DMS 273 (cell line): ENCODE measurements around the gene PTCSC3.

Experiments used
- DNase-seq: peaks from one replicate; lab custom pipeline; 2025; ENCODE audit not compliant: unreplicated experiment; lab: John Stamatoyannopoulos, UW

Gene PTCSC3

DNA sequence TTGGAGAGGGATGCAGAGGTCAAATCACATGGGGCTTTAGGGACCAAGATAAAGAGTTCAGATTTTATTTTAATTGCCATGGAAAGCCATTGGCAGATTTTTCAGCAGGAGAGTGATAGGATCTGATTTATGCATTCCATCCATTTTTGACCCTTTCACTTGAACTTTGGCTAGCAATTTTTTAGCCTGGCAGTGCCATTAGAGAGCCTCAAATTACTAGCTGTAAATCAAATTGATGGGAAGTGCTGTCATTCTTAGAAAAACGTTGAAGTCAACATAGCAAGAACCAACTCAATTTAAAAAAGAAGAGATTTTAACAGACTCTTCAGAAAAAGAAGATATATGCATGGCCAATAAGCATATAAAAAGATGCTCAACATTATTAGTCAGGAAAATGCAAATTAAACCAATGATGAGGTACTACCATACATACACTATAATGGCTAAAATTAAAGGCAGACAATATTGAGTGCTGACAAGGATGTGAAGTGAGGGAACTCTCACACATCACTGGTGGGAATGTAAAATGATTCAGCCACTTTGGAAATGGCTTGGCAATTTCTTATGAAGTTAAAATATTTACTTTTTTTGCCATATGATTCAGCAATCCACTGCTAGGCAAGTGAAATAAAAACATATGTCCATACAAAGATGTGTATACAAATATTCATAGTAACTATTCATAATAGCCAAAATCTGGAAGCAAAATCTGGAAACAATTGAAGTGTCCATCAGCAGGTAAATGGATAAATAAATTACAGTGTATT is 89.7 kb downstream of the PTCSC3 start:
- no peak for DNase-seq

DNA sequence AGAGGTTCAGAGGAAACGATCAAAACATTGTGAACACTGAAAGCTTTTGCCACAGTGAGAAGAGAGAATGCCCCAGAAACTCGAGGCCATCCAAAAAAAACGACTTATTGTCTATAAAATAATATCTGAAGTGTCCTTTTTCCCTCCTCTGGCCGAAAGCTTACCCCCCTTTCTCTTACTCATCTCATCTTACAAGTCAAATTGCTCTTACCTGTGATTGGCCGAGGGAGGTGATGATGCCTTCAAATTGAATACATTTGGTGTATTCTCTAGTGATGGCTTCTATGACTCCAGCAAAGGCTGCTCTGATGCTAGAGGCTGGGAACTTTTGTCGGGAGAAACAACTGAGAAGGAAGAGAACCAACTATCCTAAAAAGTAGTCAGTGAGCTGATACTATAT is 90.7 kb downstream of the PTCSC3 start:
- DNase-seq, result peak; percentile 2
